ENCODE data around the gene ZNF334. TPM values are rescaled to one million over a fixed set of nuclear protein-coding genes. Genes with fewer than 3 reads are reported as not detected.

The ZNF334 gene
- total RNA-seq, 6 experiments from 2014 or later: 0.55 to 2.8 (median 1.3) TPM

DNA sequence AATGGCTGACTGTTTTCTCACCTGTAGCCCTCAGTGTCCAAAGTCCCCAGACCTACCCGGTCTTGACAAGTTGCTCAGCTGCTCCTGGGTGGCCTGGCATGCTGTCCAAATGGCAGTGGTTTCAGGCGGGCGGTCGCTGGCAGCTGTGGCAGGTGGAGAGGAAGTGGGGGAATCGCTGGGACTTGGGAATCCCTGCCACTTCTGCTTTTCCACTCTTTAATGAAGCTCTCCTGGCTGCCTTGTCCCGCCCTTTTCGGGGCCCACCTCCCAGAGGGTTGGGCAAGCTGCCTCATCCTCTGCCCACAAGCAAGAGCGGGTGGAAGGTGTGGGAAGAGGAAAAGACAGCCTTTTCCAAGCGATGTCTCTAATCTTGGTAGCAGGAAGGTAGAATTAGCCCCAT is 37.1 kb upstream of the ZNF334 start, which contains the start of gene OCSTAMP:
Gene OCSTAMP (minus strand): TSS at position 194 of the 400 bp plus-strand sequence. CDS start 94 bp downstream, at position 100.
- no peak for ATAC-seq
- WGBS (ENCODE audit: insufficient coverage, low coverage, low lambda C conversion rate, missing lambda C conversion rate): 80% methylated on average over 1 of the region's 9 CpGs
- intact Hi-C loops (cut with DNase I): loop anchor here in 1 of 2 donors (10.0 kb wide), 1 partner anchor 134 kb away; the partner anchor contains the start of gene TP53RK
- H3K36me3 ChIP-seq: no peaks in the 10 kb centered on the region
- H3K4me3 ChIP-seq: no peak within 1 kb of the TSS
- no peak within 1 kb of the TSS for H3K27ac ChIP-seq
- H3K27me3 ChIP-seq: no peaks in the 10 kb centered on the region
- no peaks in the 10 kb centered on the region for H3K9me3 ChIP-seq
- TF ChIP-seq POLR2A (IDR thresholded peaks at IDR 0.05): no peak
- TF ChIP-seq, protein P1, sequence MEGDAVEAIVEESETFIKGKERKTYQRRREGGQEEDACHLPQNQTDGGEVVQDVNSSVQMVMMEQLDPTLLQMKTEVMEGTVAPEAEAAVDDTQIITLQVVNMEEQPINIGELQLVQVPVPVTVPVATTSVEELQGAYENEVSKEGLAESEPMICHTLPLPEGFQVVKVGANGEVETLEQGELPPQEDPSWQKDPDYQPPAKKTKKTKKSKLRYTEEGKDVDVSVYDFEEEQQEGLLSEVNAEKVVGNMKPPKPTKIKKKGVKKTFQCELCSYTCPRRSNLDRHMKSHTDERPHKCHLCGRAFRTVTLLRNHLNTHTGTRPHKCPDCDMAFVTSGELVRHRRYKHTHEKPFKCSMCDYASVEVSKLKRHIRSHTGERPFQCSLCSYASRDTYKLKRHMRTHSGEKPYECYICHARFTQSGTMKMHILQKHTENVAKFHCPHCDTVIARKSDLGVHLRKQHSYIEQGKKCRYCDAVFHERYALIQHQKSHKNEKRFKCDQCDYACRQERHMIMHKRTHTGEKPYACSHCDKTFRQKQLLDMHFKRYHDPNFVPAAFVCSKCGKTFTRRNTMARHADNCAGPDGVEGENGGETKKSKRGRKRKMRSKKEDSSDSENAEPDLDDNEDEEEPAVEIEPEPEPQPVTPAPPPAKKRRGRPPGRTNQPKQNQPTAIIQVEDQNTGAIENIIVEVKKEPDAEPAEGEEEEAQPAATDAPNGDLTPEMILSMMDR (IDR thresholded peaks at IDR 0.05): no peak
- DNase-seq: no peak
- no peaks in the 10 kb centered on the region for H3K4me1 ChIP-seq

DNA sequence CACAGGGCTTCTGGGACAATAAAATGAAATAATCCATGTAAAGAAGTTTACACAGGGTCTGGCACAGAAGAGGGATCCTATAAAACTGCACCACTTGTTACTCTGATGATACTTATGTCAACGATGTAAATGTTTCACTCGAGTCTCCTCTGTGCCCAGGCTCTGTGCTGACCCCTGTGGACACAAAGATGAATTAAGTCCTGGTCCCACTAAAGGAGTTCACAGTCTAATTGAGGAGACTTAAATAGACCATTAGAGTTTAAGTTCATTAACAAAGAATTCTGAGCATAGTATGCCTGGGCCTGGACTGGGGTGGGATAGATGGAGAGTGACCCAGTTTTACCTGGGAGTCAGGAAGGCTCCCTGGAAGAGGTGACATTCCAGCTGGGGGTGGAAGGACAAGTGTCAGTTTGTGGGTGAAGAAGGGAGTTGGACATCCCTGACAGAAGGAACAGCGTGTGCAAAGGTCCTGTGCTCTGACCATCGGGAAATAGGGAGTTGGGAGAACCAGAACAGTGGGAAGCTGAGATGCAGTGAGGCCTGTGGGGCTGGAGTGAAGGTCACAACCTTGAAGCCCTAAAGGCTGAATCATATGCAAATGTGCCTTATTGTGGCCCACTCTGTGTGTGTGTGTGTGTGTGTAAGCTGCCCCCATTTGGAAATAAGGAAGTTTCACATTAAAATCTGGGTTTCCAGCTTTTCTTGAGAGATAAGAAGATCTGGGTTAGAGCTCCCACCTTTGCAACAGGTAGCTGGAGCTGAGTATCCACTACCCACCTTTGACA is 36.0 kb upstream of the ZNF334 start:
- H3K9me3 ChIP-seq: no peaks in the 10 kb centered on the region
- WGBS (ENCODE audit: insufficient coverage, low coverage, low lambda C conversion rate, missing lambda C conversion rate): 89% methylated on average over 4 of the region's 4 CpGs
- TF ChIP-seq, protein P1 (IDR thresholded peaks at IDR 0.05): no peak
- TF ChIP-seq POLR2A (IDR thresholded peaks at IDR 0.05): no peak
- H3K27ac ChIP-seq: no peak overlapping the region
- intact Hi-C loops (cut with DNase I): no loop called here
- no peaks in the 10 kb centered on the region for H3K27me3 ChIP-seq
- DNase-seq (no peak), ATAC-seq (no peak)
- no peak overlapping the region for H3K4me3 ChIP-seq
- no peaks in the 10 kb centered on the region for H3K4me1 ChIP-seq
- H3K36me3 ChIP-seq: no peaks in the 10 kb centered on the region

DNA sequence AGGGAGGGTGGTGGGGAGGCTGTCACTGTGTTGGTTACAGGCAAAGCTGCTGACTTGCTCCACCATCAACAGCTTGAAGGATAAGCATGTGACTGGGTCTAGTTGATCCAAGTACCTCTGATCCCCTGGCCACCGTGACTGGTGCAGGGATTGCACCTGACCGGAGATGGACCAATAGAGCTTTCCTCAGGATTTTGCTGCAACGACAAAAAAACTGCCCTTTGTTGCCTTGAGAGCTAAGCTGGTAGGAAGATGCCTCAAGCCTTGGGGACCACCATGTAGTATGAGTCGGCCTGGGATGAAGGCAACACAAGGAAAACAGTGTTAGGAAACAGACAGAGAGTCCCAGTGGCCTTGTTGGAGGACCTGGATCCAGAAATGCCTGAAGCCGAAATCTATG is 35.3 kb upstream of the ZNF334 start:
- 71% methylated on average over 4 of the region's 5 CpGs for WGBS (ENCODE audit: insufficient coverage, low coverage, low lambda C conversion rate, missing lambda C conversion rate)
- Histone ChIP-seq H3K27me3 (no peaks in the 10 kb centered on the region), H3K36me3 (no peaks in the 10 kb centered on the region), H3K4me1 (no peaks in the 10 kb centered on the region), H3K4me3 (no peak overlapping the region), H3K27ac (no peak overlapping the region), H3K9me3 (no peaks in the 10 kb centered on the region)
- intact Hi-C loops (cut with DNase I): no loop called here
- DNase-seq (no peak), ATAC-seq (no peak)
- TF ChIP-seq POLR2A (IDR thresholded peaks at IDR 0.05): no peak
- TF ChIP-seq, protein P1 (IDR thresholded peaks at IDR 0.05): no peak

DNA sequence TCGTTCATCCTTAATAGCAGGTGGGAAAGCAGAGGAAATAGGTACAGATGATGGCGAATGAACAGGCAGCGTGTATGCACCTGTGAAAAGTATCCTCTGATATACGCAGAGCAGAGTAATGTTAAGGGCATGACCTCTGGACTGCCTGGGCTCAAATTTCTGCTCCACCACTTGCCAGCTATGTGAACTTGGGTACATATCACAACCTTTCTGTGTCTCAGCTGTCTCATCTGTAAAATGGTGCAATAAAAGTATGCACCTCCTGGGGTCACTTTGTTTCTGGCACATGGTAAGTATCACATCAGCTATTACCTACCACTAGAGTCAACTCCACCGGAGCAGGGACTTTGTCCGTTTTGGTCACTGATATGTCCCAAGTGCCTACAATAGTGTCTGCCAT is 34.6 kb upstream of the ZNF334 start:
- no peaks in the 10 kb centered on the region for H3K4me1 ChIP-seq
- no peak overlapping the region for H3K27ac ChIP-seq
- DNase-seq: no peak
- intact Hi-C loops (cut with DNase I): no loop called here
- H3K27me3 ChIP-seq: no peaks in the 10 kb centered on the region
- WGBS (ENCODE audit: insufficient coverage, low coverage, low lambda C conversion rate, missing lambda C conversion rate): 78% methylated on average over 3 of the region's 6 CpGs
- no peak for ATAC-seq
- H3K36me3 ChIP-seq: no peaks in the 10 kb centered on the region
- no peak overlapping the region for H3K4me3 ChIP-seq
- no peaks in the 10 kb centered on the region for H3K9me3 ChIP-seq
- TF ChIP-seq, protein P1 (IDR thresholded peaks at IDR 0.05): no peak
- TF ChIP-seq POLR2A (IDR thresholded peaks at IDR 0.05): no peak
